Dedifferentiated amniotic fluid mesenchymal stem cell (primary cell): Measurements from ENCODE around the gene UCP2.
A peak's percentile ranks its signal among the peaks of the same experiment; 100 is the strongest.

Experiments
- DNase-seq: peaks from one replicate; pipeline ENCODE4 v3.0.0-alpha.2; 2016; ENCODE audit errors: extremely low spot score

The UCP2 gene, protein sequence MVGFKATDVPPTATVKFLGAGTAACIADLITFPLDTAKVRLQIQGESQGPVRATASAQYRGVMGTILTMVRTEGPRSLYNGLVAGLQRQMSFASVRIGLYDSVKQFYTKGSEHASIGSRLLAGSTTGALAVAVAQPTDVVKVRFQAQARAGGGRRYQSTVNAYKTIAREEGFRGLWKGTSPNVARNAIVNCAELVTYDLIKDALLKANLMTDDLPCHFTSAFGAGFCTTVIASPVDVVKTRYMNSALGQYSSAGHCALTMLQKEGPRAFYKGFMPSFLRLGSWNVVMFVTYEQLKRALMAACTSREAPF

GRCh38 chr11:73982595-73982989 is at the start of gene UCP2:
TSS of gene UCP2 (minus strand) at chr11:73982843. CDS start at chr11:73978378, 4,465 bp downstream.
- DNase-seq: peak; percentile 23

- no peak for DNase-seq
These were observed 48.4 kb upstream of the UCP2 start for GRCh38 chr11:74030723-74031676.

DNA sequence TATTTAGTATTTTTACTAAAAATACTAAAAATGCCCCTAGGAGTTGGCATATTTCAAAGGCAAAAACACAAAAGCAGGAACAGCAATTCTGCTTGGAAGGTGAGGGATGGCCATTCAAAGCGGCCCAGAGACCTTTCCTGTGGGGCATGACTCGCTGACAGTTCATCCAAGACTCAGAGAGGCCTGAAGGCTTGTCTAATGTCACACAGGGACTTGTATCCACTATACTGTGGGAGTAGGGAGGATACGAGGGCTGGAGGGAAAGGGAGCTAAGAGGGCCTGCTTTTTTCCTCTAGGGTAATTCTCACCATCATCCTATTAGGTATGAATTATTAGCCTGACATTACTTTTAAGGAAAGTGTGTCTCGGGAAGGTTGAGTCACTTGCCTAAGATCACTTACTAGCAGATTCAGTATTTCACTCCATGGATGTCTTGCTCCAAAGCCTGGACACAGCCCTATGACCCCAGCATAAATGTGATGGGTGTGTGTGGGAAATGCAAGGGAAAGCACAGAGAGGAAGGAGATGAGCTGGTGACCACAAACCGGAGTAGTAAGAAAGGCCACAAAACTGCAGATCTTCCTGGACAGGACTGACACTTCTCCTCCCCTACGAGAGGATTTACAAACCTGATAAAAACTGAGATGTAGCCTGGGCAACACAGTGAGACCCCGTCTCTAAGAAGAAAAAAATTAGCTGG is 43.0 kb upstream of the UCP2 start:
- DNase-seq: no peak

- DNase-seq: peak; percentile 54
These were observed 41.8 kb upstream of the UCP2 start for GRCh38 chr11:74024261-74025029.

- DNase-seq: no peak
These were observed 40.6 kb upstream of the UCP2 start for GRCh38 chr11:74023276-74023675.

GRCh38 chr11:74022546-74022945 is 39.9 kb upstream of the UCP2 start:
- no peak for DNase-seq

GRCh38 chr11:74021998-74022397 is 39.4 kb upstream of the UCP2 start:
- no peak for DNase-seq

DNA sequence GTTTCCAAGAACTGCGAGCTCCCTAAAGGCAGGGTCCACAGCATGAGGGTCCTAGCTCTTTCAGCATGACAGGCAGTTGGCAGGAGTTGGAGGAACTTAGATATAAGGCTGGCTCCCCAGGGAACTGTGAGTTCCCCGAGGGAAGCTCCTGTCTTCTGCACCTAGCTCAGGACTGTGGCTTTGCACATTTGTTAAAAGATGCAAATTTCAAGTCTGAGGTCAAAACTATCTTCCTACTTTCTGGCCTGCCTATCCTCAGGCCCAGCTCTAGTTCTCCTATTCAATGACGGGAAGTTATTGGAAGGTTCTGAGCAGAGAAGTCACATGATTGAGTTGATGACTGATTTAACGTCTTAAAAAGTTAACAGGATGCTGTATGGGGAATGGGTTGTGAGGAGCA is 37.9 kb upstream of the UCP2 start:
- DNase-seq: no peak

- no peak for DNase-seq
These were observed 37.2 kb upstream of the UCP2 start for GRCh38 chr11:74019860-74020259.

GRCh38 chr11:74019104-74019738 is 36.6 kb upstream of the UCP2 start:
- DNase-seq: no peak

DNA sequence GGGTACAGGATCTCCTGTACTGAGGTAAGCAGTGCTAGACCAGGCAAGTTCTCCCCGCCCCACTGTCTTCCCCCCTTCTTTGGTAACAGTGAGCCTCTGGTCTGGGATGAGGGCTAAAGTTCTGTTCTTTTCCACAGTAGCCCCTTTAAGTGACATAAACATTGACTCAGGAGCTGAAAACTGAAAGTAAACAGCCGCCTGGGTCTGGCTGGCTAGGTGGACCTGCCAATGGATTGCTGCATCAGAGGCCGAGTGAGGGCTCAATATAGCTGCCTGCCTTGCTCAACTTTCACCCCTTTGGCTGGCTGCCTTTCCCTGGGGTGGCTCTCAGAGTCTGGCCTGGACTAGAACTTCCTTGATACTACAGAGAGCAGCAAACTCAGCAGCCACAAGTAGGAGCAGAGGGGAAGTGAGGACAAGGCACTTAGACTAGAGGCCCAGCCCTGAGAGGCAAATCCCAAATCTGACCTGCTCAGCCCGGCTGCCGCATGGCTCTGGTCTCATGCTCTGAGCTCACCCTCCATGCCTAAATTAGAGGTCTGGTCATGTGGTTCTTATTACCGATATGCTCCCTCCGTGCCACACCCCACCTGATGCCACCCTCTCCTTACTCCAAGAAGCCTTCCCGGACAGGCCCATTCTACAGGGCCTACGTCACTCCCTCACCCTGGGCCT is 35.8 kb upstream of the UCP2 start:
- no peak for DNase-seq

DNA sequence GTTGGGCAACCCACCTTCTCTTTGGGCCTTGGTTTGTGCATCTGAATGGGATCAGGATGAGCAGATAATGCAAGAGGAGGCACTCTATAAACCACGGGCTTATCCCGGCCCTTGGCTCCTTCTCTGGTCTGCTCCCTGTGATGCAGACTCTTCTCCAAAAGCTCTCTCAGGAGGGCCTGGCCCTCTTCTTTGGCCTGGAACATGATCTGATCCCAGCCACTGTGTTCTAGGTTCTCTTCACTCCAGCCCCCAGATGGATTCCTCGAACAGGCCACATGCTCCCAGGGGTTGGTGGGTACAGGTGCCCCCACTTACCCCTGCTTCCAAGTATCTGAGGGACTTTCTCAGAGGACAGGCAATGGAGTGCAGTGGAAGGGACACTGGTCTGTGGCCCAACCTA is 35.0 kb upstream of the UCP2 start:
- no peak for DNase-seq

DNA sequence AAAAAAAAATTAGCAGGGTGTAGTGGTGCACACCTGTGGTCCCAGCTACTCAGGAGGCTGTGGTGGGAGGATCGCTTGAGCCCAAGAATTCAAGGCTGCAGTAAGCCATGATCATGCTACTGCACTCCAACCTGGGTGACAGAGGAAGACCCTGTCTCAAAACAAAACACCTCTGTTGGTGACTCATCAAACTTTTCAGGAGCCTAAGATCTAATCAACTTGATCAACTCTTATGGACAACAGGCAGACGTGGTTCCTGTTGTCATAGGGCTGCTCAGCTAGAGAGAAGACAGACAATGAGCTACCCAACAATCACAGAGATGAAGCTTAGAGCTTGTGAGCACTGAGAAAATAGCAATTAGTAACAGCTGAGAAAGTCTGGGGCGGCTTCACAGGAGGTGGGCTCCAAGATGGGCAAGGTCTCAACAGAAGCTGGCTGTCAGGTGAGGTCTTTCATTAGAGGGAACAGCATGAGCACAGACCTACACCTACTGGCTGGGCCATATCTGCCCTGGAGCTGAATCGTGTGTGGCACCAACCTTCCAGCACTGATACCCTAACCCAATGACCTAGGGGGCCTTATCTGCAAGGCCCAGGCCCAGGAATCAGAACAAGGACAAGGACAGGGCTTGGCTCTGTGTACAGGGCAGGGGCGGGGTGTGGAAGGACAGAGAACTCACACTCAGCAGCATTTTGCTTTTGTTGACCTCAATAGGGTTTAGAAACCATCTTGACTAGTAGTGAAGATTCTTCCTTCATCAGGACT is 33.5 kb upstream of the UCP2 start:
- DNase-seq: no peak

- no peak for DNase-seq
These were observed 32.2 kb upstream of the UCP2 start for GRCh38 chr11:74014880-74015279.

DNA sequence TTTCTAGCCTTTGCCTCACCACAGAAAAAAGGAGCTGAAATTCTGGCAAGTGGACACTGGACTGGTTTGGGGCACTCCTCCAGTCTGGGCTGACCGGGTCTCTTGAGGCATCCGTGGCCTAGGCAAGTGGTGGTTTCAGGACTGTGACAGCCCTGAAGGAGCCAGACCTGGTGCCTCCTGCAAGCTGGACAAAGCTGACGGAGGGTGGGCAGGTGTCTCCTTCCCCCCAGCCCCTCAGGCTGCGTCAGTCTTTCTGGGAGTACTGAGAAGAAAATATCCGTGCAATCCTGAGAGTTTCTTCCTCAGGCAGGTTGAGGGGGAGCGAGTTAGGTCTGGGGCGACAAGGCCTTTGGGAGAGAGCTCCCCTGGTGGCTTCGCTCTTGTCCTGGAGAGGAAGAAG is 30.5 kb upstream of the UCP2 start:
- DNase-seq: no peak

DNA sequence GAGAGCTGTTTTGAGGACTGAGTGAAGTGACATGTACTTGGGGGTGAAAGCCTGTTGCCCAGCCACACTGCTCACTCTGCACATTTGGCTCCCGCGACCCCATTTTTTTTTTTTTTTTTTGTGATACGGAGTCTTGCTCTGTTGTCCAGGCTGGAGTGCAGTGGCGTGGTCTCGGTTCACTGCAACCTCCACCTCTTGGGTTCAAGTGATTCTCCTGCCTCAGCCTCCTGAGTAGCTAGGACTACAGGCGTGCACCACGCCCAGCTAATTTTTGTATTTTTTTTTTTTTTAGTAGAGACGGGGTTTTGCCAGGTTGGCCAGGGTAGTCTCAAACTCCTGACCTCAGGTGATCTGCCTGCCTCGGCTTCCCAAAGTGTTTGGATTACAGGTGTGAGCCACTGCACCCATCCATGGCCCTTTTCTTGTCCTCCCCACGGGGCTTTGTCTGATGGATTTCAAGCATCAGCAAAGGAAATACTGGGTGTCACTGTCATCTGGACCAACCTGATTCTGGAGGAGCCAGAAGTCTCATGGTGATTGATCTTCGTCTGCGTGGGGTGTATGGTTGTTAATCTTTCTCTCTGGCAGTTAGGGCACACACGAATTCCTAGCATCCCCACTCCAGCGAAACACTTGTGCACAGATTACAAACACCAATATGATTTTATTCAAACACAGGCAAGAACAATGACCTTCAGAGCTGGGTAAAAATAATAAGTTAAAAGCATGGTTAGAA is 29.6 kb upstream of the UCP2 start:
- DNase-seq: no peak

- no peak for DNase-seq
These were observed 28.9 kb upstream of the UCP2 start for GRCh38 chr11:74011360-74012073.
